Astrocyte of the spinal cord (primary cell): ENCODE data around the gene C19orf67.
"Not testable (repeated sequence)": the region's sequence is repeated elsewhere in the genome, so short reads cannot be mapped to it uniquely, and the experiment has no call there.

Experiments used
- DNase-seq: peaks from one replicate; pipeline ENCODE4 v3.0.0; 2011; ENCODE audit warnings: low read depth, low spot score
- H3K4me3 ChIP-seq: 2 replicates; pipeline ENCODE4 v1.5.1; 2011; ENCODE audit warnings: low read depth, mild to moderate bottlenecking, low read length, moderate library complexity
- in situ Hi-C: cut with HindIII; loops from 2 replicates; pipeline ENCODE4 v1.10.0; 2017; ENCODE audit warnings: low sequenced_read_pairs
- TF ChIP-seq, protein P1 (sequence below): IDR thresholded peaks from 2 replicates; pipeline ENCODE4 v1.5.1; 2012; ENCODE audit warnings: low read depth, mild to moderate bottlenecking, low read length, inconsistent platforms

C19orf67 gene

DNA sequence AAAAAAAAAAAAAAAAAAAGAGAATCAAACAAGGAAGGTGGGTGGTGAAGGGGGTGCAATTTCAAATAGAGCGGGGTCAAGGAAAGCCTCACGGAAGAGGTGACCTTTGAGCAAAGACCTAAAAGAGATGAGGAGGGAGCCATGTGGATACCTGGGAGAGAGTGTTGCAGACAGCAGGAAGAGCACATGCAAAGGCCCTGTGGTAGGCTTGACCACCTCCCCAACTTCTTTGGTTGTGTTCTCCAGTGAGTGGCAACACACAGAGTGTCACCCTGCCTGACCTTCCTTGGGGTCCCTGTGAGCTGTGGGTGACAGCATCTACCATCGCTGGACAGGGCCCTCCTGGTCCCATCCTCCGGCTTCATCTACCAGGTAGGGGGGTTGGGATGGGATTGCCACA, 35.1 kb downstream of the C19orf67 start:
- no peak overlapping the region for H3K4me3 ChIP-seq
- TF ChIP-seq, protein P1, sequence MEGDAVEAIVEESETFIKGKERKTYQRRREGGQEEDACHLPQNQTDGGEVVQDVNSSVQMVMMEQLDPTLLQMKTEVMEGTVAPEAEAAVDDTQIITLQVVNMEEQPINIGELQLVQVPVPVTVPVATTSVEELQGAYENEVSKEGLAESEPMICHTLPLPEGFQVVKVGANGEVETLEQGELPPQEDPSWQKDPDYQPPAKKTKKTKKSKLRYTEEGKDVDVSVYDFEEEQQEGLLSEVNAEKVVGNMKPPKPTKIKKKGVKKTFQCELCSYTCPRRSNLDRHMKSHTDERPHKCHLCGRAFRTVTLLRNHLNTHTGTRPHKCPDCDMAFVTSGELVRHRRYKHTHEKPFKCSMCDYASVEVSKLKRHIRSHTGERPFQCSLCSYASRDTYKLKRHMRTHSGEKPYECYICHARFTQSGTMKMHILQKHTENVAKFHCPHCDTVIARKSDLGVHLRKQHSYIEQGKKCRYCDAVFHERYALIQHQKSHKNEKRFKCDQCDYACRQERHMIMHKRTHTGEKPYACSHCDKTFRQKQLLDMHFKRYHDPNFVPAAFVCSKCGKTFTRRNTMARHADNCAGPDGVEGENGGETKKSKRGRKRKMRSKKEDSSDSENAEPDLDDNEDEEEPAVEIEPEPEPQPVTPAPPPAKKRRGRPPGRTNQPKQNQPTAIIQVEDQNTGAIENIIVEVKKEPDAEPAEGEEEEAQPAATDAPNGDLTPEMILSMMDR, result no peak
- in situ Hi-C loops, result no loop called here
- DNase-seq, result no peak

DNA sequence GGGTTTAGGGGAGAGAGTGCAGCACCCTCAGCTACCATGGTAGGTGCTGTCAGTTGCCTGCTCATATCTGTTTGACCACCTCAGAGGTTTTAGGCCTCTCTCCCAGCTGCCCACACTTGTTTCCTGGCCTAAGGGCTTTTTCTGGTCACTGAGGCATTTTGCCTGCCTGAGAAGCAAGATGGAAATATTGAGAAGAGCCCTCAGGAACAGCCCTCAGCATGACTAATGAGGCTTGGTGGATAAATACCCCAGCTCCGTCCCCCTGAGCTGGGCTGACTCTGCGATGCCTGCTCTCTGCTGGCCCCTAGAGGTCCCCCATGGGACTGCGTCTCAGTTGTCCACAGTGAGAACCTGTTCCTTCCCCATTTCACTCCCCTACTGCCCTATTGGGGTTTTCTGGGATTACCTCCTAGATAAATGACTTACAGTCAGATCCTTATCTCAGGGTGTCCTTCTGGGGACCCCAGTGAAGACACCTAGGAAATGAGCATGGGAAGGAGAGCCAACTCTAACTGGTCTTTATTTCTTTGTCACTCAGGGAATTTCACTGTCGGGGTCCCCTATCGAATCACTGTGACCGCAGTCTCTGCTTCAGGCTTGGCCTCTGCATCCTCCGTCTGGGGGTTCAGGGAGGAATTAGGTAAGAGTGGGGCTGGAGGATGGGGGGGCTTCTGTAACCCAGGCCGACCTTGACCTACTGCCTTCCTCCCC, 37.0 kb downstream of the C19orf67 start:
- in situ Hi-C loops, result no loop called here
- DNase-seq, result no peak
- H3K4me3 ChIP-seq, result no peak overlapping the region
- TF ChIP-seq, protein P1, result peak; percentile 95

DNA sequence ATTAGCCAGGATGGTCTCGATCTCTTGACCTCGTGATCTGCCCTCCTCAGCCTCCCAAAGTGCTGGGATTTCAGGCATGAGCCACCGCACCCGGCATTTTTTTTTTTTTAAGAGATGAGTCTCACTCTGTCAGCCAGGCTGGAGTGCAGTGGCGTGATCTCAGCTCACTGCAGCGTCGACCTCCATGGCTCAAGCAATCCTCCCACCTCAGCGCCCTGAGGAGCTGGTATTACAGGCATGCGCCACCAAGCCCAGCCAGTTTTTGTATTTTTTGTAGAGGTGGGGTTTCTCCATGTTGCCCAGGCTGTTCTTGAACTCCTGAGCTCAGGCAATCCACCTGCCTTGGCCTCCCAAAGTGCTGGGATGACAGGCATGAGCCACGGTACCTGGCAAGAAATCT, 37.7 kb downstream of the C19orf67 start:
- in situ Hi-C loops, H3K4me3 ChIP-seq, DNase-seq: not testable (repeated sequence)

DNA sequence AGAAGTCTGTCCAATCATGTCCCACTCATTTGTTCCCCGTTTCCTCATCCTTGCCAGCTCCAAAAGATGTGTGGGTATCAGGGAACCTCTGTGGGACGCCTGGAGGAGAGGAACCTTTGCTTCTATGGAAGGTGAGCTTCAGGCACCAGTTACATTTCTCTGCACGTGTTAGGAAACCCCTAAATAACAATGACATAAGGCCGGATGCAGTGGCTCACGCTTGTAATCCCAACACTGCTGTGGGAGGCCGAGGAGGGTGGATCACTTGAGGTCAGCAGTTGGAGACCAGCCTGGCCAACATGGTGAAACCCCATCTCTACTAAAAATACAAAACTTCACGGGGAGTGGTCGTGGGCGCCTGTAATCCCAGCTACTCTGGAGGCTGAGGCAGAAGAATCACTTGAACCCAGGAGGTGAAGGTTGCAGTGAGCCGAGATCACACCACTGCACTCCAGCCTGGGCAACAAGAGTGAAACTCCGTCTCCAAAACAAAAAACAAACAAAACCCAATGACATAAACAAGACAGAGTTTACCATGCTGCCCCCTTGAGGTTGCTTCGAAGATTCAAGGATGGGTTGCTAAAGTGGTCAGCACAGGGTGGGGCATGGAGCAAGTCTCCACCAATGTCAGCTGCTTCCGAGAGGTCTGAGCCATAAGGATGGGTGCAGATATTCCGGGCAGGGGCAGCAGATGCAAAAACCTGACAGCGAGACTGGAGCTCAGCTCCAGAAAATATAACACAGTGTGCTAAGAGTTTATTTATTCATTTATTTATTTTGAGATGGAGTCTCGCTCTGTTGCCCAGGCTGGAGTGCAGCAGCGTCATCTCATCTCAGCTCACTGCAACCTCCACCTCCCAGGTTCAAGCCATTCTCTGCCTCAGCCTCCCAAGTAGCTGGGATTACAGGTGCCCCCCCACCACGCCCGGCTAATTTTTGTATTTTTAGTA, 42.6 kb downstream of the C19orf67 start:
- TF ChIP-seq, protein P1, result peak; percentile 59
- H3K4me3 ChIP-seq, in situ Hi-C loops: not testable (repeated sequence)

DNA sequence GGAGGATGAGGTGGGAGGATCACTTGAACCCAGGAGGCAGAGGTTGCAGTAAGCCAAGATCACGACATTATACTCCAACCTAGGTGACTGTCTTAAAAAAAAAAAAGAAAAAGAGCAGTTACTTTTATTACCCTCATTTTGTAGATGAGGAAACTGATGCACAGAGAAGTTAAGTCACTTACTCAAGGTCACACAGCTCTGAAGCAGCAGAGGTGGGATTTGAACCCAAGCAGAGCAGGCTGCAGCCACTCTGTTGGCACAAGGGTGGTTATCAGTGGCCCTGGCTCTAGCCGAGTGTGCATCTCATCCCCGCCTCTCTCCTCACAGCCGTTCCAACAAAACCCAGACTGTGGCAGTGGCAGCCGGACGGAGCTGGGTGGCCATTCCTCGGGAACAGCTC, 46.4 kb downstream of the C19orf67 start:
- no peak overlapping the region for H3K4me3 ChIP-seq
- TF ChIP-seq, protein P1, result no peak
- in situ Hi-C loops, result no loop called here

More for the DNA sequence above, 42.6 kb downstream of the C19orf67 start:
- DNase-seq, result peak; percentile 53

DNA sequence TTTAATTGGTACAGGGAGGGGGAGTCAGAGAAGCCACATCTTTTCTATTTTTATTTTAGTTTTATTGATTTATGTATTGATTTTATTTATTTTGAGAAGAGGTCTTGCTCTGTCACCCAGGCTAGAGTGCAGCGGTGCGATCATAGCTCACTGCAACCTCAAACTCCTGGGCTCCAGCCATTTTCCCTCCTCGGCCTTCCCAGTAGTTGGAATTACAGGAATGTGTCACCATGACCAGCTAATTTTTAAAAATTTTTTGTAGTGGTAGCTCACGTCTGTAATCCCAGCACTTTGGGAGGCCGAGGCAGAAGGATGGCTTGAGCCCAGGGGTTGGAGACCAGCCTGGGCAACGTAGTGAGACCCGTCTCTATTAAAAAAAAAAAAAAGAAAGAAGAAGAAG, 49.9 kb downstream of the C19orf67 start:
- in situ Hi-C loops, result no loop called here
- TF ChIP-seq, protein P1, result no peak
- DNase-seq, result no peak
- no peak overlapping the region for H3K4me3 ChIP-seq

More for the DNA sequence above, 46.4 kb downstream of the C19orf67 start:
- DNase-seq, result no peak

DNA sequence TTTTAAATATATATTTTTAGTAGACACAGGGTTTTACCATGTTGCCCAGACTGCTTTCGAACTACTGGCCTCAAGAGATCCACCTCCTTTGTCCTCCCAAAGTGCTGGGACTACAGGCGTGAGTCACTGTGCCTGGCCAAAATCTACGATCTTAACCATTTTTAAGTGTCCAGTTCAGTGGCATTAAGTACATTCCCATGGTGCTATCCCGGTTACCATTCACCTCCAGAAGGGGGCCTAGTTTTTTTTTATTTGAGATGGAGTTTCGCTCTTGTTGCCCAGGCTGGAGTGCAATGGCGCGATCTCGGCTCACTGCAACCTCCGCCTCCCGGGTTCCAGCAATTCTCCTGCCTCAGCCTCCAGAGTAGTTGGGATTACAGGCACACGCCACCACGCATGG, 50.4 kb downstream of the C19orf67 start:
- DNase-seq, in situ Hi-C loops, H3K4me3 ChIP-seq: not testable (repeated sequence)
- TF ChIP-seq, protein P1, result peak; percentile 10
